ENCODE results near the gene BICRA.

BICRA gene

DNA sequence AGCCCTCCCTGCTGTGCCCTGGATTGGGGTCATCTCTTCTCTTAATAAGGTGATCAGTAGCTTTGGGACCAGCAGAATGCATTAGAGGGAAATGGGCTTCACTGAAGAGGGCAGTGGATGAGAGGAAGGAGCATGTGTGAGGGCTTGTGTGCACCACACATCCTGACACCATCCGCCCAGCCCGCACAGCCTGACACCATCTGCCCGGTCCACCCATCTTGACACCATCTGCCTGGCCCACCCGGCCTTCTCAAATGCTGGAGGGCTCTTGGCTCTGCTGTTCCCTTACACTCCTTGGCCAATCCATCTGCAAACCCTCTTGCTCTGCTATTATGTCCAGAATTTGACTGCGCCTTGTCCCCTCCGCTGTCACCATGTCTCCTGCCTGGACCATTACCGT, 41.8 kb downstream of the BICRA start:
- in situ Hi-C loops (cut with HindIII; ENCODE audit: low sequenced_read_pairs): no loop called here
- H3K4me3 ChIP-seq (ENCODE audit: low read depth, low read length): no peak overlapping the region
- DNase-seq (ENCODE audit: low read depth, low spot score): no peak
- TF ChIP-seq, protein P1, sequence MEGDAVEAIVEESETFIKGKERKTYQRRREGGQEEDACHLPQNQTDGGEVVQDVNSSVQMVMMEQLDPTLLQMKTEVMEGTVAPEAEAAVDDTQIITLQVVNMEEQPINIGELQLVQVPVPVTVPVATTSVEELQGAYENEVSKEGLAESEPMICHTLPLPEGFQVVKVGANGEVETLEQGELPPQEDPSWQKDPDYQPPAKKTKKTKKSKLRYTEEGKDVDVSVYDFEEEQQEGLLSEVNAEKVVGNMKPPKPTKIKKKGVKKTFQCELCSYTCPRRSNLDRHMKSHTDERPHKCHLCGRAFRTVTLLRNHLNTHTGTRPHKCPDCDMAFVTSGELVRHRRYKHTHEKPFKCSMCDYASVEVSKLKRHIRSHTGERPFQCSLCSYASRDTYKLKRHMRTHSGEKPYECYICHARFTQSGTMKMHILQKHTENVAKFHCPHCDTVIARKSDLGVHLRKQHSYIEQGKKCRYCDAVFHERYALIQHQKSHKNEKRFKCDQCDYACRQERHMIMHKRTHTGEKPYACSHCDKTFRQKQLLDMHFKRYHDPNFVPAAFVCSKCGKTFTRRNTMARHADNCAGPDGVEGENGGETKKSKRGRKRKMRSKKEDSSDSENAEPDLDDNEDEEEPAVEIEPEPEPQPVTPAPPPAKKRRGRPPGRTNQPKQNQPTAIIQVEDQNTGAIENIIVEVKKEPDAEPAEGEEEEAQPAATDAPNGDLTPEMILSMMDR (IDR thresholded peaks at IDR 0.05; ENCODE audit: low read depth, low read length): no peak

DNA sequence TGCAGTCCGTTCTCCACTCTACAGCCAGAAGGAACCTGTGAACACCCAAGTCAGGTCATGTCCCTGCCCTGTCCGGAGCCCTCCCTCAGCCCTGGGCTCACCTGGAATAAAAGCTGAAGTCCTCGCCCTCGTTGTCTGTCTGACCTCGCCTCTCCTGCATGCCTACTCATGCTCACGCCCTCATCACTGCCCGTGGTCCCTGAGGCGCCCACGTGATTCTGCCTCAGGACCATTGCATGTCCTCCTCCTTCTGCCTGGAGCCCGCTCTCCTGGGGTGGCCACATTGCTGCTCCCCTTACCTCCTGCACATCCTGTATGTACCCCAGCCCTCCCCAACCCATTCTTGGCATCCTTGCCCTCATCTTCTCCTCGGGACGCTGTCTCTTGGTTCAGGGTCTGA, 42.2 kb downstream of the BICRA start:
- no peak overlapping the region for H3K4me3 ChIP-seq (ENCODE audit: low read depth, low read length)
- in situ Hi-C loops (cut with HindIII; ENCODE audit: low sequenced_read_pairs): no loop called here
- no peak for DNase-seq (ENCODE audit: low read depth, low spot score)
- TF ChIP-seq, protein P1 (IDR thresholded peaks at IDR 0.05; ENCODE audit: low read depth, low read length): no peak

DNA sequence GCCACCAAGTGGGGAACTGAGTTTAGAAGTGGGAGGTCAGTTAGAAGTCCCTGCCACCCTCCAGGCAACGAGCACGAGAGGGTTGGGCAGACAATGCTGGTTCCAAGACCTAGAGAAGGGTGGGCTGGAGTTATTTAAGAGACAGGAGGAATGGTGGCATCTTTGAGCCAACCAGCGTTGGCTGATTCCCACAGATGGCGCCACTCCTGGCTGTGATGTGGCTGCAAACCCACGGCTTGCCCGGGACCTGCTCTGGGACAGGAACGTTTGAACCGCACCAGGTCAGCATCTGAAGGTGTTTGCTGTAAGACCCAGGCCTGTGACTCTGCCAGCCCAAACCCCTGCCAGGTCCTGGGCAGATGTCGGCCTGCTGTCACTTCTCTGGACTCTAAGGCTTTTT, 42.8 kb downstream of the BICRA start:
- no peak overlapping the region for H3K4me3 ChIP-seq (ENCODE audit: low read depth, low read length)
- no peak for DNase-seq (ENCODE audit: low read depth, low spot score)
- TF ChIP-seq, protein P1 (IDR thresholded peaks at IDR 0.05; ENCODE audit: low read depth, low read length): no peak
- in situ Hi-C loops (cut with HindIII; ENCODE audit: low sequenced_read_pairs): no loop called here

DNA sequence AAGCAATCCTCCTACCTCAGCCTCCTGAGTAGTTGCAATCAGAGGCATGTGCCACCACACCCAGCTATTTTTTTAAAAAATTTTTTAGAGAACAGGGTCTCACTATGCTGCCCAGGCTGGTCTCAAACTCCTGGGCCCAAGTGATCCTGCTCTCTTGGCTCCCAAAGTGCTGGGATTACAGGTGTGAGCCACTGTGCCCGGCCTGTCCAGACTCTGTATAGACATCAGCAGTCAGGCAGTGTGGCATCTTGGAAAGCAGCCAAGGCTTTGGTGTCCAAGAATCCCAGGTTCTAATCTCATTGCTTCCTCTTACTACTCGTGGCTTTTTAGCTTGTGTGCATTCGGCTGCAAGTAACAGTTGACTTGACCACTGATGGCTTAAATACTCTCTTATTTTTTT, 43.4 kb downstream of the BICRA start:
- TF ChIP-seq, protein P1 (IDR thresholded peaks at IDR 0.05; ENCODE audit: low read depth, low read length): no peak
- in situ Hi-C loops (cut with HindIII; ENCODE audit: low sequenced_read_pairs): no loop called here
- H3K4me3 ChIP-seq (ENCODE audit: low read depth, low read length): no peak overlapping the region
- no peak for DNase-seq (ENCODE audit: low read depth, low spot score)

DNA sequence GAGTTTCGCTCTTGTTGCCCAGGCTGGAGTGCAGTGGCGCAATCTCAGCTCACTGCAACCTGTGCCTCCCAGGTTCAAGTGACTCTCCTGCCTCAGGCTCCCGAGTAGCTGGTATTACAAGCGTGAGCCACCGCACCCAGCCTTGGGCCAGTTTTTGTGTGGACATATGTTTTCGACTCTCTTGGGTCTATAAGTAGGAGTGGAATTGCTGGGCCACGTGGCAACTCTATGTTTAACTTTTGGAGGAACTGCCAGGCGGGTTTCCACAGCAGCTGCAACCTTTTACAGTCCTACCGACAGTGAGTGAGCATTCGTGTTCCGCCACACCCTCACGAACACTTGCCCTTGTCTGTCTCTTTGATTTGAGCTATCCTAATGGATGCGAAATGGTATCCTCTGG, 44.9 kb downstream of the BICRA start:
- TF ChIP-seq, protein P1 (IDR thresholded peaks at IDR 0.05; ENCODE audit: low read depth, low read length): no peak
- no peak for DNase-seq (ENCODE audit: low read depth, low spot score)
- H3K4me3 ChIP-seq (ENCODE audit: low read depth, low read length): no peak overlapping the region
- in situ Hi-C loops (cut with HindIII; ENCODE audit: low sequenced_read_pairs): no loop called here

DNA sequence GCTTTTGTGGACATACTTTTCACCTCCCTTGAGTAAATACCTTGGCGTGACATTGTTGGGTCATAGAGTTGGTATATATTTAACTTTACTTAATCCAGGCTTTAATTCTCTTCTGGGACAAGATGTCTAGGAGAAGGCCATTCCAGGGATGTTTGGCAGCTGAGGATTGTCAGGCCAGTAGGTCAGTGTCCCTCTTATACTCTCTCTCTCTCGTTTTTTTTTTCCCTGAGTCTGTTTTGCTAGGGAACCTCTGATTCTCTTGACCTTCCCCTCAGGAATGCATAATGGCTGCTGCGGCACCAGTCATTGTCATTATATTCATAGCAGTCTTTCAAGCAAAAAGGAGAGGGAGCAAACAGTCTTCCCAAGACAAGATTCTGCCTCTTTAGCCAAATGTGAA, 48.8 kb downstream of the BICRA start:
- DNase-seq (ENCODE audit: low read depth, low spot score): no peak
- TF ChIP-seq, protein P1 (IDR thresholded peaks at IDR 0.05; ENCODE audit: low read depth, low read length): no peak
- H3K4me3 ChIP-seq (ENCODE audit: low read depth, low read length): no peak overlapping the region
- in situ Hi-C loops (cut with HindIII; ENCODE audit: low sequenced_read_pairs): no loop called here

All from astrocyte of the spinal cord (primary cell).